MG63 (cell line): ENCODE data around the gene GJD4. TPM values are rescaled to one million over a fixed set of nuclear protein-coding genes. Genes with fewer than 3 reads are reported as not detected.

ENCODE experiments used
- DNase-seq: peaks from one replicate; pipeline ENCODE4 v3.0.0-alpha.2; 2020
- H3K27me3 ChIP-seq: fragments of 250-450 bp; sonication (Bioruptor Pico); 2 replicates; pipeline ENCODE4 v1.5.1; 2020; ENCODE audit warnings: mild to moderate bottlenecking, moderate library complexity
- H3K36me3 ChIP-seq: fragments of 250-450 bp; sonication (Bioruptor Pico); 2 replicates; pipeline ENCODE4 v1.5.1; 2020; ENCODE audit warnings: mild to moderate bottlenecking, moderate library complexity
- H3K4me3 ChIP-seq: fragments of 250-450 bp; sonication (Bioruptor Pico); 2 replicates; pipeline ENCODE4 v1.5.1; 2020; ENCODE audit warnings: mild to moderate bottlenecking, moderate library complexity
- H3K9me3 ChIP-seq: fragments of 250-450 bp; sonication (Bioruptor Pico); 2 replicates; pipeline ENCODE4 v1.5.1; 2020; ENCODE audit warnings: mild to moderate bottlenecking, moderate library complexity
- total RNA-seq: library from RNA; depleted of rRNA; stranded (reverse); fragments of >200 nt; shearing (Covaris generic); gene quantifications from 2 replicates; pipeline ENCODE4 v1.2.3, GENCODE V29; 2014; ENCODE audit warnings: low replicate concordance

The GJD4 gene
- total RNA-seq, 1 experiment from 2014 or later, result not detected

GRCh38 chr10:35574924-35575352 is 30.2 kb upstream of the GJD4 start:
- DNase-seq, result peak; percentile 93
- no peak overlapping the region for H3K4me3 ChIP-seq
- no peaks in the 10 kb centered on the region for H3K27me3 ChIP-seq
- H3K36me3 ChIP-seq, result peaks cover 11% of the 10 kb centered on the region
- no peaks in the 10 kb centered on the region for H3K9me3 ChIP-seq

- no peak for DNase-seq
- H3K4me3 ChIP-seq, result no peak overlapping the region
- no peaks in the 10 kb centered on the region for H3K9me3 ChIP-seq
- peaks cover 6% of the 10 kb centered on the region for H3K36me3 ChIP-seq
- H3K27me3 ChIP-seq, result no peaks in the 10 kb centered on the region
These were observed 29.5 kb upstream of the GJD4 start for GRCh38 chr10:35575640-35576039.

DNA sequence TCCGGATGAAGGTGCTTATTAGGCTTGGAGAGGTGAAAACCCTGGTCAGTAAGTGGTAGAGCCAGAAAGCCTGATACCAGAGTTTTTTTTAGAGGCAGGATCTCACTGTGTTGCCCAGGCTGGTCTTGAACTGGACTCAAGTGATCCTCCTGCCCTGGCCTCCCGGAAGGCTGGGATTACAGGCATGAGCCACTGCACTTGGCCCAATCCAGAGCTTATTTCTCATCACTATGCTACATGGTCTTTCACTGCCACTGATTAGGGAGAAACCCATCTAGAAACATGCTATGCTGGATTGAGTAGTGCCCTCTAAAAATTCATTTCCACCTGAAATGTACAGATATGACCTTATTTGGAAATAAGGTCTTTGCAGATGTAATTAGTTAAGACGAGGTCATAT is 28.4 kb upstream of the GJD4 start:
- Histone ChIP-seq H3K36me3 (peaks cover 6% of the 10 kb centered on the region), H3K27me3 (no peaks in the 10 kb centered on the region), H3K4me3 (no peak overlapping the region), H3K9me3 (no peaks in the 10 kb centered on the region)
- DNase-seq, result no peak

DNA sequence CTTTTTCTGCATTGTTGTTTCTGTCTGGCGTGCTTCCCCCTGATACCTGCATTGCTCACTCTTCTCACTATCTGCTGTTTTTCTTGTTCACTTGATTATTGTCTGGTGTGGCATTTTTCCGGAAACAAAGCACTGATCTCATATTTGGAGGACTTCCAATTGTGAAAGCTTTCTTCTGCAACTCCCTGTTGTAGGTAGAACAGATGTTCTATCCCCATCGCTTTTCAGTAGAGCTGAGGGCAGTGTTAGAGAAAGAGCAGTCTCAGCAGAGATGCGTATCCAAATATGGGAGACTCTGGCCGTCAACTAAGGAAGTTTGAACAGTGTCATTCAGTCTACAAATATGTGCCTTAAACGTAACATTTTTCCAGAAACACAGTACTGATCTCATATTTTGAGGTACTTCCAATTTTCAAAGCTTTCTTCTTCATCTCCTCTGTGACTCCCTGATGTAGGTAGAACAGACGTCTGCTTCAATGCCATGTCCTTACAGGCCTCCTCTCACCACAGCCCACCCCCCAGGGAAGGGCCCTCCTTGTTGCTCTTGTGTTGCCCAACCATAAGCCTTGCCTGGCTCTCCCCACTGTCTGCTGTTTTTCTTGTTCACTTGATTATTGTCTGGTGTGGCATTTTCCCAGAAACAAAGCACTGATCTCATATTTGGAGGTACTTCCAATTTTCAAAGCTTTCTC is 27.1 kb upstream of the GJD4 start:
- no peak overlapping the region for H3K4me3 ChIP-seq
- no peak for DNase-seq
- H3K27me3 ChIP-seq, result no peaks in the 10 kb centered on the region
- H3K9me3 ChIP-seq, result no peaks in the 10 kb centered on the region
- H3K36me3 ChIP-seq, result peaks cover 6% of the 10 kb centered on the region

DNA sequence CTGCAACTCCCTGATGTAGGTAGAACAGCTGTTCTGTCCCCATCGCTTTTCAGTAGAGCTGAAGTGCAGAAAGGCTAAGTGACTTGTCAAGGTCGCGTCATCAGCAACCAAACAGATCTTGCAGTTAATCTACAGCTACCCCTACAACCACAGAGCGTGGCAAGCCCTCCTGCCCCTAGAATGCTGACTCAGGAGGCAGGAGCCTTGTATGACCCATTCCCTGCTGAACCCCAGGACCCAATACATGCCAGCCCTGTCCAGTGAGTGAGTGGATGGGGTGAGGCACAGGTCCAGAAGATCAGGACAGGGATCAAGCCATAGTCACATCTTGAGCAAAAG is 26.6 kb upstream of the GJD4 start:
- DNase-seq, result no peak
- Histone ChIP-seq H3K36me3 (peaks cover 6% of the 10 kb centered on the region), H3K9me3 (no peaks in the 10 kb centered on the region), H3K4me3 (no peak overlapping the region), H3K27me3 (no peaks in the 10 kb centered on the region)

DNA sequence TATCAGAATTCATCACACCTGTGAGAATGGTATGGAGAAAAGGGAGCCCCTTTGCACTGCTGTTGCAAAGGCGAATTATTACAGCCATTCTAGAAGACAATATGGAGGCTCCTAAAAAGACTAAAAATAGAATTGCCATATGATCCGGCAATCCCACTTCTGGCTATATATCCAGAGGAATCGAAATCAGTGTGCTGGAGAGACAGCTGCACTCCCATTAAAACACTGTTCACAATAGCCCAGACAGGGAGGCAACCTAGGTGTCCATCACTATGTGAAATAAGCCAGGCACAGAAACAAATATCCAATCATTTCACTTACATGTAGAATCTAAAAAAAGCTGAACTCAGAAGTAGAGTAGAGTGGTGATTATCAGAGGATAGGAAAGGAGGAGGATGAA is 26.0 kb upstream of the GJD4 start:
- no peak overlapping the region for H3K4me3 ChIP-seq
- H3K9me3 ChIP-seq, result no peaks in the 10 kb centered on the region
- no peaks in the 10 kb centered on the region for H3K27me3 ChIP-seq
- peaks cover 6% of the 10 kb centered on the region for H3K36me3 ChIP-seq
- no peak for DNase-seq

- Histone ChIP-seq H3K36me3 (peaks cover 6% of the 10 kb centered on the region), H3K27me3 (no peaks in the 10 kb centered on the region), H3K4me3 (no peak overlapping the region), H3K9me3 (no peaks in the 10 kb centered on the region)
- DNase-seq, result no peak
These were observed 25.3 kb upstream of the GJD4 start for GRCh38 chr10:35579726-35580422.

DNA sequence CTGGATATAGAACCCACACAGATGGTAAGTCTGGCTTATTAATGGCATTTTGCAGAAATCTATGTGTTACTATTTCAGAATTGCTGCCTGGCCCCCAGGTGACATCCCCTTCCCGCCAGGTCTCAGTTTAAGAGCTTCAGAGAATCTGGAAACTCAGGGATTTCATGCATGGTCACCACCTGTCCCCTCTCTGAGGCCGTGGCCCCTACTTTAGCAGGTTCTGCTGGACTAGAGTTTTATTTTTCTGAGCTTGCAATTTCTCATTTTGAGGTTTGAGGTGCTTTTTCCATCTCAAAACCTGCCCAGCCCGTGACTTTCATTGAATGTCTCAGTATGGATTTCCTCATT is 24.7 kb upstream of the GJD4 start:
- DNase-seq, result no peak
- no peak overlapping the region for H3K4me3 ChIP-seq
- no peaks in the 10 kb centered on the region for H3K27me3 ChIP-seq
- no peaks in the 10 kb centered on the region for H3K9me3 ChIP-seq
- peaks cover 6% of the 10 kb centered on the region for H3K36me3 ChIP-seq

GRCh38 chr10:35581655-35582054 is 23.5 kb upstream of the GJD4 start:
- Histone ChIP-seq H3K36me3 (no peaks in the 10 kb centered on the region), H3K4me3 (no peak overlapping the region), H3K27me3 (no peaks in the 10 kb centered on the region), H3K9me3 (no peaks in the 10 kb centered on the region)
- DNase-seq, result no peak

DNA sequence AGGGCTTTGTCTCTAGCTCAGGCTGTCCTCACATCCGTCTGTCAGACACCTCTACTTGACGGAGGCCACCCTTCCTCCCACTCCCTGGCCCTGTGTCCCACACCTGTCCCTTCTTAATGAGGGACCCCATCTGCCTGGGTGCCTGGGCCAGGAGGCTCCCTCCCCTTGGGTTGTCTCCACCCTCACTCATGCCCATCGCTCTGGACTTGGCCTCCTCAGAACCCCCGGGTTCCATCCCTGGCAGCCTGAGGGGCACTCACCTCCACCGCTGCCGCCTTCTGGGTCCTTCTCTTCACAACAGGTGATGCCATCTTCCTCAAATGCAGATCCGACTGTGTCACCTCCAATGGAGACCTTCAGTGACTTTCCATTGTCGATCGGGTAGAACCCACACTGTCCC is 20.2 kb upstream of the GJD4 start:
- Histone ChIP-seq H3K36me3 (no peaks in the 10 kb centered on the region), H3K9me3 (no peaks in the 10 kb centered on the region), H3K27me3 (no peaks in the 10 kb centered on the region), H3K4me3 (no peak overlapping the region)
- DNase-seq, result no peak

GRCh38 chr10:35585356-35585755 is 19.8 kb upstream of the GJD4 start:
- DNase-seq, result no peak
- Histone ChIP-seq H3K4me3 (no peak overlapping the region), H3K27me3 (no peaks in the 10 kb centered on the region), H3K9me3 (no peaks in the 10 kb centered on the region), H3K36me3 (no peaks in the 10 kb centered on the region)

GRCh38 chr10:35585903-35586535 is 19.1 kb upstream of the GJD4 start:
- Histone ChIP-seq H3K4me3 (no peak overlapping the region), H3K9me3 (0 out of 2 replicates have a peak, but pooled peaks cover 1% of the 10 kb centered on the region), H3K36me3 (no peaks in the 10 kb centered on the region), H3K27me3 (no peaks in the 10 kb centered on the region)
- DNase-seq, result no peak

DNA sequence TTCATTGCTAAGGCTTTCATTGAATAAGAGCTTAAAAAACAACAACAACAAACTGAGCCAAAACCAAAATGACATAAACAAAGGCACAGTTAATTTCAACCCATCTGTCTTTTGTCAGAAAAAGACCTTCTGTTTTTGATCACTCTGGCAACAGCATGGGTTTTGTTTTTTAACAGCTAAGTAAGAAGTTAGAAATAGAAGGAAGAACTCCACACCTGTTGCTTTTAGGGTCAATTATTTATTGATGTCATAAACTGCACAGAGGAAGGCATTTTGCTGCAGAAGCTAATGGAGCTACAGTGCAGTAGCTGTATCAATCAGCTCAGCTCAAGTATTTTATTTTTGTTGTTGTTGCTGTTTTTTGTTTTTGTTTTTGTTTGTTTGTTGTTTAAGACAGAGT is 16.3 kb upstream of the GJD4 start:
- no peaks in the 10 kb centered on the region for H3K36me3 ChIP-seq
- no peak overlapping the region for H3K4me3 ChIP-seq
- no peaks in the 10 kb centered on the region for H3K27me3 ChIP-seq
- 0 out of 2 replicates have a peak, but pooled peaks cover 1% of the 10 kb centered on the region for H3K9me3 ChIP-seq
- no peak for DNase-seq

DNA sequence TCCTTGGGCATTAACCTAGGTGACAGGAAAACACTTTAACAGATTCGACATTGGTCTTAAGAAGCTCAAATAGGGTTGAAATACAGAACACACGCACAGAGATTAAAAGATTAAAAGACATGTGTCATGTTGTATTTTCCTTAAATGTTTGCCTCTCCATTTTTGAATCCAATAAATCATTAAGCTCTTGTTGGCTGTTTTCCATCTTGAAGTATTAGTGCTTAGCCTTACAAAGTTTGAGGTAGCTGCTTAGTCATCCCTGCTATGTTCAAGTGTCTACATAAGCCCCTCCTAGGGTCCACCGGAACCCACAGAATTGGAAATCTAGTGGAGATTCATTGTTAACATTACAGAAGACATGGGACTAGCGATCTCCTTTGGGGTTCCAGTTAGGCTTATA is 12.7 kb upstream of the GJD4 start:
- DNase-seq, result no peak

DNA sequence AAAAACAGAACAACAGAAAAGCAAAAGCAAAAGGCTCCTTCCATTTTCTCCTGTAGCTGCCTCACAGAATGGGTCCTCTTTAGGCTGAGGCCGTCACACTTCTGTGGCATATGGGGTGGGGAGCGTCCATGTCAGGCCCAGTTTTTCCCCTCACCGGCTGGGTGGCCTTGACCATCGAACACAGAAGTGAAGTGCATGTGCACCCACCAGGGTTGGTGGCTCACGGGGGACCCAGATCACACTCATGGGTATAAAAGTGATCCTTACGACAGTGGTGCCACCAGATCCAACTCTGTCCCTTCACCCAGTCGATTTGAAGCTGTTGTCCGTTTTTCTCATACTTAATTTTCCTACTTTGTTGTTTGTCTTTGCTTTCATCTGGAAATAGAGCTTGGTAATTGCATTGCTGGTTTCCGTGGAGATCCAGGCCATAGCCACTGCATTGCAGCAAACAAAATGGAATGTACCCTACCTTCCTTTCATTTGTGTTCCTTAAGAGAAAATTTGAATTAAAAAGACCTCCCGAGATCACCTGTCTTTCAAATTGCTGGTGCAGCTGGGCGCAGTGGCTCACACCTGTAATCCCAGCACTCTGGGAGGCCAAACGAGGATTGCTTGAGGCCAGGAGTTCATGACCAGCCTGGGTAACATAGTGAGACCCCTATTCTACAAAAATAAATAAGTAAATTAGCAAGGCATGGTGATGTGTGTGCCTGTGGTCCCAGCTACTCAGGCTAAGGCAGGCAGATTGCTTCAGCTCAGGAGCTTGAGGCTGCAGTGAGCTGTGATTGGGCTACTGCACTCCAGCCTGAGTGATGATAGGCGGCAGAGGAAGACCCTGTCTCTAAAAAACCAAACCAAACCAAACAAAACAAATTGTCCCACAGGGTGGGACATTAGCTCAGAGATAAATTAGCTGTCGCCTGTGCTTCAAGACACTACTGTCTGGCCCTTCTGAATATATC is 10.7 kb upstream of the GJD4 start:
- Histone ChIP-seq H3K4me3 (no peak overlapping the region), H3K9me3 (0 out of 2 replicates have a peak, but pooled peaks cover 1% of the 10 kb centered on the region), H3K27me3 (no peaks in the 10 kb centered on the region), H3K36me3 (no peaks in the 10 kb centered on the region)
- no peak for DNase-seq

More for the DNA sequence above, 12.7 kb upstream of the GJD4 start:
- H3K36me3 ChIP-seq, result no peaks in the 10 kb centered on the region
- H3K9me3 ChIP-seq, result 0 out of 2 replicates have a peak, but pooled peaks cover 1% of the 10 kb centered on the region
- no peak overlapping the region for H3K4me3 ChIP-seq
- no peaks in the 10 kb centered on the region for H3K27me3 ChIP-seq

DNA sequence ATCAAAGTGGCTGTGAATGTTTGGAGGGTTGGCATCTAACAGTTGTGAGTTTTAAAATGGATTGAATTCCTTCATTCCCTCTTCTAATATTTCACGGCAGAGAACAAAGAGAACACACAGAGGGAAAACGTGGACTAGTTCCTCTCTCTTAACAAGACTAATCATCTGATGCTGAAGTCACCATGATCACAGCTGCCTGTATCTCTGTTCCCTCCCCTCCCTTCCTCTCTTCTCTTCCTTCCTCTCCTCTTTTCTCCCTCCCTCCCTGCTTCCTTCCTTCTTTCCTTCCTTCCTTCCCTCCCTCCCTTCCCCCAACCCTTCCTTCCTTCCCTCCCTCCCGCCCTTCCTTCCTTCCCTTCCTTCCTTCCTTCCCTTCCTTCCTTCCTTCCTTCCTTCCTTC is 10.0 kb upstream of the GJD4 start:
- Histone ChIP-seq H3K36me3 (no peaks in the 10 kb centered on the region), H3K9me3 (0 out of 2 replicates have a peak, but pooled peaks cover 1% of the 10 kb centered on the region), H3K4me3 (no peak overlapping the region), H3K27me3 (no peaks in the 10 kb centered on the region)
- DNase-seq, result no peak

GRCh38 chr10:35598379-35598778 is 6.8 kb upstream of the GJD4 start:
- no peak overlapping the region for H3K4me3 ChIP-seq
- no peaks in the 10 kb centered on the region for H3K36me3 ChIP-seq
- no peak for DNase-seq
- no peaks in the 10 kb centered on the region for H3K9me3 ChIP-seq
- no peaks in the 10 kb centered on the region for H3K27me3 ChIP-seq
